Mucosa of rectum (tissue), 2 donors: ENCODE measurements around the gene APBA2.

Experiments
- H3K27ac ChIP-seq, 2 donors: one replicate each; pipeline ENCODE4 v1.7.0; 2013; ENCODE audit warnings: inconsistent platforms in 2 of 2, low read depth in 2 of 2, low read length in 2 of 2
- H3K27me3 ChIP-seq, 2 donors: one replicate each; pipeline ENCODE4 v1.7.0; 2013; ENCODE audit warnings: low read length in 2 of 2; ENCODE audit not compliant: control insufficient read depth in 2 of 2, insufficient read depth in 2 of 2
- H3K36me3 ChIP-seq, 2 donors: one replicate each; pipeline ENCODE4 v1.7.0; 2013; ENCODE audit warnings: low read length in 2 of 2; ENCODE audit not compliant: control insufficient read depth in 2 of 2, insufficient read depth in 2 of 2
- H3K4me1 ChIP-seq, 2 donors: one replicate each; pipeline ENCODE4 v1.7.0; 2013; ENCODE audit warnings: low read length in 2 of 2, mild to moderate bottlenecking in 1 of 2; ENCODE audit not compliant: control insufficient read depth in 2 of 2, insufficient read depth in 2 of 2
- H3K4me3 ChIP-seq, 2 donors: one replicate each; pipeline ENCODE4 v1.7.0; 2013; ENCODE audit warnings: low read length in 2 of 2
- H3K9ac ChIP-seq, 2 donors: one replicate each; pipeline ENCODE4 v1.7.0; 2013; ENCODE audit warnings: low read length in 2 of 2, low read depth in 1 of 2, mild to moderate bottlenecking in 1 of 2
- H3K9me3 ChIP-seq, 2 donors: one replicate each; pipeline ENCODE4 v1.7.0; 2013; ENCODE audit warnings: low read length in 2 of 2; ENCODE audit not compliant: control insufficient read depth in 2 of 2
- donor health status: healthy.
- donor health status: Normal muscosa, but diverticular disease.

APBA2 gene

DNA sequence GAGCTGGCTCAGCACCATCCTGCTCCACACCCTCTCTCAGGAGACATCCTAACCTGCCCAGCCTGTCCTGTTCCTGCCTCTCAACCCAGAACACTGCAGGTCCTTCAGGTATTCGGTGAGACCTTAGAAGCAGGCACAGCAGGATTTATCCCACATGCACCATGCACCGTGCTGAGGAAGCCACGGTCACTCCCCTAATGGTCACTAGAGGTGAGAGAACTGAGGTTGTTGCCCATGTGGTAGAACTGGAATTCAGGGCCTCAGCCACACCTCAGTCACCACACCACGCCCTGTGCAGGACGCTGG lies 36.9 kb downstream of the APBA2 start:
- Histone ChIP-seq H3K9me3 (no peaks in the 10 kb centered on the region), H3K36me3 (no peaks in the 10 kb centered on the region), H3K9ac (no peak overlapping the region), H3K4me1 (no peaks in the 10 kb centered on the region), H3K4me3 (no peak overlapping the region), H3K27ac (no peak overlapping the region), H3K27me3 (no peaks in the 10 kb centered on the region)

DNA sequence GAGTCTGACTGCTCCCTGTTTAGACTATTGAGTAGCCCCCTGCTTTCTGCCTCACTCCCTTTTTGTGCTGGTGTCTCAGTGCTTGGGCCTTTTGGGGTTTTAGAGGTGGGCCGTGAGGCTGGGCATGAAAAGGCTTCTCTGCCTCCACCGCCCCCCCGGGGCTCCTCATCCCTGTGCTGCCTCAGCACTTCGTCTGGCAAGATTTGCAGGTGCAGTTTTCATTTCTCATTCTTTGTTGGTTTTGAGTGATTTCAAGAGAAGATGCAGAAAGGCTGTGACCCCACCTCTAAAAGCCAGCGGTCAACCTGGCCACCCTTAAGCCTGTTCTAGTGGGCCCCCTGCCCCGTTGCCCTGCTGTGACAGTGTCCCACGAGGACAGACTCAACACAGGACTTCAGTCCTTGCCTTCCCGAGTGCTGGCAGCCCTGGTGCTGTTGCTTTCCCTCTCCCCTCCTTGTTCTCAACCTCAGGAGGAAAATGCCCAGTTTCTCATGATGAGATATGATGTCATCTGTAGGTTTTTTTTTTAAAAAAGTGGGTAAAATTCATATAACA lies 38.0 kb downstream of the APBA2 start:
- no peaks in the 10 kb centered on the region for H3K36me3 ChIP-seq
- H3K4me3 ChIP-seq, result no peak overlapping the region
- no peaks in the 10 kb centered on the region for H3K27me3 ChIP-seq
- no peaks in the 10 kb centered on the region for H3K4me1 ChIP-seq
- no peak overlapping the region for H3K9ac ChIP-seq
- no peak overlapping the region for H3K27ac ChIP-seq
- no peaks in the 10 kb centered on the region for H3K9me3 ChIP-seq

DNA sequence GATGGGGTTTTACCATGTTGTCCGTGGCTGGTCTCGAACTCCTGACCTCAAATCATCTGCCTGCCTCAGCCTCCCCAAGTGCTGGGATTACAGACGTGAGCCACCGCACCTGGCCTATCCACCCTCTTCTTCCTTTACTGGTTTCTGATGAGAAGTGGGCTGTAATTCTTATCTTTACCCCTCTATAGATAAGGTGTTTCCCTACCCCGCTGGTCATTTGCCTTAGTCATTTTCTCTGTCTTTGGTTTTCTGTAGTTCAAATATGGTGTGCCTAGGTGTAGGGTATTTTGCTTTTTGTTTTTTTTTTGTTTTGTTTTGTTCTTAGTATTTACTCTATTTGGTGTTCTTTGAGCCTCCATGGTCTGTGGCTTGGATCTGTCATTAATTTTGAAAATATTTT lies 41.3 kb downstream of the APBA2 start:
- Histone ChIP-seq H3K27ac (no peak overlapping the region), H3K4me1 (no peaks in the 10 kb centered on the region), H3K27me3 (no peaks in the 10 kb centered on the region), H3K9ac (no peak overlapping the region), H3K9me3 (no peaks in the 10 kb centered on the region), H3K36me3 (no peaks in the 10 kb centered on the region), H3K4me3 (no peak overlapping the region)

DNA sequence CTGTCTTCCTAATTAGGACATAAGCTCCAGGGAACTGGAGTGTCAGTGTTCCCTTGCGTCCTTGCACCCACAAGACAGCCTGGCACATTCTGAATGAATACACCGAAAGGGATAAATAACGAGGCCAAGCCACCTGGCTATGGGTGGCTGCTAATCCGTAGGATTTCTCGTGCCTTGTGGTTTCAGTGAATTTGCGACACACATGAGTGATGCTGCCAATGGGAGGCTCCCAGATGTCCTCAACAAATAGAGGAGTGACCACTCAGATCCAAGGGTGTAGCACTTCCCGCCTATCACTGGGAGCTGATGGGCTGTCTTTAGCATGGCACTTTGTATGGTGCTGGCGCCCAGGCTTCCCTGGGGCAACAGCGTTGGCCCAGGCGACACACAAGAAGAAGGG lies 43.4 kb downstream of the APBA2 start:
- Histone ChIP-seq H3K27ac (no peak overlapping the region), H3K9ac (no peak overlapping the region), H3K36me3 (no peaks in the 10 kb centered on the region), H3K4me1 (no peaks in the 10 kb centered on the region), H3K27me3 (no peaks in the 10 kb centered on the region), H3K4me3 (no peak overlapping the region), H3K9me3 (no peaks in the 10 kb centered on the region)

DNA sequence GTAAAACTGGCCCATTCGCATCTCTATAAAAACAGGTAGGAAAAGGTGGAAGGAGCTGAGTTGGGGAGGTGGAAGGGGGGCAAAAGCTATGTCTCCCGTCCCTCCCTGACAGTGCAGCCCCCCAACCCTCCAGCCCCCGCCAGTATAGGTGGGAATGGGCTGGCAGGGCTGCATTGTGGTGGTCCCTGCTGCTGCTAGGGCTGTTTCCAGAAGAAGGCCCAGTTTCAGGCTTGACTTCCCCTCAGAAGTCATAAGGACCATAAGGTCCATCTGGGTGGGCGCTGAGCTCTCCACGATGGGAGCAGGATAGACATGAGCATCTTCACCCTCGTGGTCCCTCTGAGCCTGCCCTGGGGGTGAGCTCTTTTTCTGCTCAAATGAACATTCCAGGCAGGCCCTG lies 44.2 kb downstream of the APBA2 start:
- Histone ChIP-seq H3K36me3 (no peaks in the 10 kb centered on the region), H3K4me1 (no peaks in the 10 kb centered on the region), H3K9me3 (no peaks in the 10 kb centered on the region), H3K9ac (no peak overlapping the region), H3K27me3 (no peaks in the 10 kb centered on the region), H3K27ac (no peak overlapping the region), H3K4me3 (no peak overlapping the region)

DNA sequence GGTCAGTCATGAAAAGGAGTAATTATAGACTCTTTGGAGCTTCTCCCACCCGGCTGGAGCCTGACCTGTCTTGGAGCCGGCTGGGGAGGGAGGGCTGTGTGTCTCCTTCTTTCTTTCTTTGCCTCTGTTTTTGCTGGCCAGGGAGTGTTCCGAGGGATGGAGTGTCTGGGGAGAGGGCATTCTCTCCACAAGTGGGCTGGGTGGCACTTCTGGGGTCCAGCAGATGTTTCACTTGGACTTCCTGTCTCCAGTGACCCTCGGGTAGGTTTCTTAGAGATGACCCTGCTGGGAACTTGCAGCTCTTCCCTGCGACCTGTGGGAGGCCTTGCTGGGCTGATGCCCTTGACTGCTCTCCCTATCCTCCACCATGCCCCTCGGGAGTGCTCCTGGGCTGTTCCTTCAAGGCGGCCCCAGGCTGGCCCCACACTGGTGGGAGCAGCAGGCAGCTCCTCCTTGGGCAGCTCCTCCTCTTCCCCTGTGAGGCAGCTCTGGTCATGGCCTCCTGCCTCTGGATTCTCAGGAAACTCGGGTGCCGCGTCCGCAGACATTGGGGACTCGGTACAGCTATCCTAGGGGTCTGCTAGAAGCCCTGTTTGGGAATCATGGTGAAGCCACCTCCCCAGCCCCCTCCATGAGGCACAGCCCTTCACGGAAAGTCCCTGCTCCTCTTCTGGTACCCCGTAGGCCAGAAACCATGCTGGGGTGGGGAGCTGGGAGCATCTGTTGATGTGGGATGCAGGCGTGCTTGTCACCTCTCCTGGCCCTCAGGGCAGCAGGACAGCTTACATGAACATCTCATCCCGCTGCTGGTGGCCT lies 44.9 kb downstream of the APBA2 start:
- Histone ChIP-seq H3K4me3 (no peak overlapping the region), H3K27me3 (no peaks in the 10 kb centered on the region), H3K9ac (no peak overlapping the region), H3K36me3 (no peaks in the 10 kb centered on the region), H3K4me1 (no peaks in the 10 kb centered on the region), H3K9me3 (no peaks in the 10 kb centered on the region), H3K27ac (no peak overlapping the region)

DNA sequence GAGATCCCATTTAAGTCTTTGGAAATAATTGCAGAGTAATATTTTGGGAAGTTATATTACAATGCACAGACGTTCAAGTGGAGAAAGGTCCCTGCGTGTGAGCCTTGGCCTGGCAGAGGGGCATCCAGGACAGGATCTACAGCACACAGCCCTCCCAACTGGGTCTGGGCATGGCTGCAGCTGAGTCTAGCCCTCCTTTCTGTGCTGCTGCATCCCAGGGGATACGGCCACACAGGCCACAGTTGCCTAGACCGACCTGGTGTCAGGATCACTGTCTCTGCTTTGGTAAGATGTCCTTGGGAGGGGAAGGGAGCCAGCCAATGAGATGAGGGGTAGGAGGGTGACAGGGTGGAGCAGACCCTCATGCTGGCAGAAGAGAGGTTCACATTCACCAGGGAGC lies 46.1 kb downstream of the APBA2 start:
- Histone ChIP-seq H3K36me3 (no peaks in the 10 kb centered on the region), H3K9ac (no peak overlapping the region), H3K27me3 (no peaks in the 10 kb centered on the region), H3K27ac (no peak overlapping the region), H3K4me3 (no peak overlapping the region), H3K4me1 (no peaks in the 10 kb centered on the region), H3K9me3 (no peaks in the 10 kb centered on the region)

DNA sequence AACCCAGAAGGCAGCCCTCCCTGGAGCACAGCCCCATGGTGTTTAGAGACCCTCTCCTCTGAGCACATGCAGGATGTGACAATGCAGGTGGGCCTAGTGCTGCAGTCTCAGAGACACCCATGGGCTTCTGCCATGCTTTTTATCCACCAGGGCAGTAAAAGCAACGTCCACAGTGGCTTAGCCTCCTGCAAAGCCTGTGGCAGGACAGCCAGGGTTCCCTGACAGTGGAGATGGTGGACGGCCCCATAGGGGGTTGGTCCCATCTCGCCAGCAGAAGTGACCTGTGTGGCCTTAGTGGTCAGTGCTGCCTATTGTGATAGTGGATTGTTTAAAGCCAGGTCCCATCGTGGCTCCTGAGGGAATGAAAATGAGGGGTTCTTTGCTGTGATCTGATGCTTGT lies 46.6 kb downstream of the APBA2 start:
- no peak overlapping the region for H3K4me3 ChIP-seq
- H3K27ac ChIP-seq, result no peak overlapping the region
- H3K36me3 ChIP-seq, result no peaks in the 10 kb centered on the region
- no peaks in the 10 kb centered on the region for H3K27me3 ChIP-seq
- no peaks in the 10 kb centered on the region for H3K9me3 ChIP-seq
- H3K4me1 ChIP-seq, result no peaks in the 10 kb centered on the region
- no peak overlapping the region for H3K9ac ChIP-seq

DNA sequence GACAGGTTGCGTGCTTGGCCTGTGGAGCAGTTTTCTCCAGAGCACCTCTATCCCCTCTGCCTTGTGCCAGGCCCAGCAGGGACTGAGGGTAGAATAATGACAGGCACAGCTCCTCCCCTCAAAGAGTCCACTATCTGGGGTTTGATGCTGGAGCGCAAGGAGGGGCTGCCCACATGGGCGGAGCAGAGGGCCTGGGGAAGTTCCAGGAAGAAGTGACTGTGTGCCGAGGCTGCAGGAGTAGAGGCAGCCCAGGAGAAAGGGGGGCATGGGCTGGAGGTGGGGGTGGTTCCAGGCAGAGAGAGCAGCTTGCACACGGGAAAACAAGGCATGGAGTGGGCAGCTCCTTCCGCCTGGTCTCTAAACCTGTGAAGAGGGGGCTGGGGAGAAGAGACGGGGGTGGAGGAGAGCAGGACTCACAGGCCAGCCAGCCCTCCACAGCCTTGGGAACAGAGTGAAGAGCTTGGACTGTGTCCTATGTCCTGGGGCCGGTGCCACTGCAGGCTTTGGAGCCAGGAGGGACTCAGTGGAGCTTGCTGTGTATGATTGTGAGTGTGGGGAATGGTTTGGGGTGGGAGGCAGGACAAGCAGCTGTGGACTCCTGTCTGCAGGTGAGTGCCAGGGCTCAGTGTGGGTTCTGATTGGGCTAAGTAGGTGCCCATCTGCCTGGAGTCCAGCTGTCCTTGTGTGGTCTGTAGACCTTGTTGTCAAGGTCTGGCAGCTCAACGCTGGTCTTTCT lies 48.1 kb downstream of the APBA2 start:
- Histone ChIP-seq H3K36me3 (no peaks in the 10 kb centered on the region), H3K27me3 (no peaks in the 10 kb centered on the region), H3K9ac (no peak overlapping the region), H3K4me1 (no peaks in the 10 kb centered on the region), H3K9me3 (no peaks in the 10 kb centered on the region), H3K27ac (no peak overlapping the region), H3K4me3 (no peak overlapping the region)

DNA sequence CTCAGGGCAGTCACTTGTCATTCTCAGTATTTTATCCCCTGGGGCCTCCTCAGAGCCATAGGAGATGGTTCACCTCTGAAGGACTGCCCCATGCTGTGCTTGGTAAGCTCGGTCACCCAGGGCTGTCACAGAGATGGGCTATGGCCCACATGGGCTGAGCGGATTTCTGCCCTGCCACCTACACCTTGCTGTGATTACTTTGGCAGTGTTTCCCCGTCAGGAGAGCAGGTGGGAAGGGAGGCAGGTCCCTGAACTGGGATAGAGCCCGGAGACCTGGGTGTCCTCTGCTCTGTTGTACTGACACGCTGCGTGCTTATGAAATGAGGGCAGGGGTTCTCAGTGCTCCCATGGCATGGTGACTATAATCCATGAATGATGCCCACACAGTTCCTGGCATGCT lies 48.9 kb downstream of the APBA2 start:
- no peaks in the 10 kb centered on the region for H3K36me3 ChIP-seq
- H3K9me3 ChIP-seq, result no peaks in the 10 kb centered on the region
- H3K4me1 ChIP-seq, result no peaks in the 10 kb centered on the region
- H3K27ac ChIP-seq, result no peak overlapping the region
- no peak overlapping the region for H3K4me3 ChIP-seq
- H3K9ac ChIP-seq, result no peak overlapping the region
- H3K27me3 ChIP-seq, result no peaks in the 10 kb centered on the region
